Measurements from ENCODE around the gene ABHD2.

DNA sequence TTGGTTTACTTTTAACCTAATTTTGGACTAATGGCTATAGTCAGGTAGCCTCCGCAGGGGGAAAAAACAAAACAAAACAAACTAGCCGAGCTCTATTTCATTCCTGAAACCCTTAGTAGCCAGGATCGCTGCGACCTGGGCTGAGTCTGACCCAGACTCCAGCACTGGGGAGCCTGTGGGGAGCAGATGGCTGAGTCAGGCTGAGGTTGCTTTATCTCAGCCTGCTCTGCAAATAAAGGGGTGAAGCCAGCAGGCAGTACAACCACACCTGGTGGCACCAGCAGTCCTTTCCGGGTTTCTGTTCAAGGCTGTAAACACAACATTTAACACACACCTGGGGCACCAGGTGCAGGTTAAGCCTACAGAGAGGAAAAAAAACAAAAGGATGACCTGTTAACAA is 27.3 kb downstream of the ABHD2 start:
- TF ChIP-seq CTCF (IDR thresholded peaks at IDR 0.05), result no peak
- no peak for TF ChIP-seq POLR2A (IDR thresholded peaks at IDR 0.05)
- peak; percentile 72 to 75 (median 74) for TF ChIP-seq POLR2AphosphoS5 (IDR thresholded peaks at IDR 0.05)
- no peak for TF ChIP-seq EP300 (IDR thresholded peaks at IDR 0.05; ENCODE audit: low read depth)
